MM.1S (cell line): Measurements from ENCODE around the gene VPS8.

Experiments used
- DNase-seq: peaks from one replicate; pipeline ENCODE4 v3.0.0-alpha.2; 2015
- H2AFZ ChIP-seq: fragments of 300-600 bp; sonication (generic); 2 replicates; pipeline ENCODE4 v1.6.0; 2016; ENCODE audit warnings: antibody characterized with exemption, low read length
- H3F3A ChIP-seq: fragments of 300-600 bp; sonication (generic); 2 replicates; pipeline ENCODE4 v1.6.1; 2016; ENCODE audit warnings: mild to moderate bottlenecking, antibody characterized with exemption, low read length, moderate library complexity, mixed read lengths; ENCODE audit not compliant: insufficient read depth
- H3K27ac ChIP-seq: fragments of 300-600 bp; sonication (generic); 2 replicates; pipeline ENCODE4 v1.5.1; 2016; ENCODE audit warnings: mild to moderate bottlenecking, low read length
- H3K27me3 ChIP-seq: fragments of 300-600 bp; sonication (generic); replicated peaks from 2 replicates; pipeline ENCODE4 v1.6.0; 2016; ENCODE audit warnings: low read length; ENCODE audit not compliant: insufficient read depth
- H3K36me3 ChIP-seq: fragments of 300-600 bp; sonication (generic); replicated peaks from 2 replicates; pipeline ENCODE4 v1.6.1; 2016; ENCODE audit warnings: mild to moderate bottlenecking, low read length, mixed read lengths; ENCODE audit not compliant: insufficient read depth
- H3K4me1 ChIP-seq: fragments of 300-600 bp; sonication (generic); 2 replicates; pipeline ENCODE4 v1.6.1; 2016; ENCODE audit warnings: low read length, mixed read lengths
- H3K4me2 ChIP-seq: fragments of 300-600 bp; sonication (generic); 2 replicates; pipeline ENCODE4 v1.6.0; 2016; ENCODE audit warnings: low read depth, low read length
- H3K4me3 ChIP-seq: fragments of 300-600 bp; sonication (generic); 2 replicates; pipeline ENCODE4 v1.5.1; 2016; ENCODE audit warnings: low read length, mixed read lengths
- H3K79me2 ChIP-seq: fragments of 300-600 bp; sonication (generic); 2 replicates; pipeline ENCODE4 v1.6.1; 2016; ENCODE audit warnings: mixed run types, low read length, mixed read lengths
- H3K9ac ChIP-seq: fragments of 300-600 bp; sonication (generic); 2 replicates; pipeline ENCODE4 v1.6.1; 2016; ENCODE audit warnings: low read length, mixed read lengths
- H3K9me2 ChIP-seq: fragments of 300-600 bp; sonication (generic); replicated peaks from 2 replicates; pipeline ENCODE4 v1.6.1; 2016; ENCODE audit warnings: mild to moderate bottlenecking, low read length, mixed read lengths; ENCODE audit not compliant: insufficient read depth
- H3K9me3 ChIP-seq: fragments of 300-600 bp; sonication (generic); replicated peaks from 2 replicates; pipeline ENCODE4 v1.6.1; 2016; ENCODE audit warnings: mild to moderate bottlenecking, low read length, mixed read lengths; ENCODE audit not compliant: insufficient read depth
- H4K20me1 ChIP-seq: fragments of 300-600 bp; sonication (generic); 2 replicates; pipeline ENCODE4 v1.6.1; 2016; ENCODE audit warnings: mild to moderate bottlenecking, low read length, moderate library complexity, mixed read lengths; ENCODE audit not compliant: insufficient read depth
- CTCF ChIP-seq: fragments of 300-600 bp; sonication (generic); IDR thresholded peaks from 2 replicates; pipeline ENCODE4 v1.5.1; 2016; ENCODE audit warnings: antibody characterized with exemption, low read length, mixed read lengths
- EZH2 ChIP-seq: fragments of 300-600 bp; sonication (generic); optimal IDR thresholded peaks from 2 replicates; pipeline ENCODE3; 2017; ENCODE audit warnings: low read depth, mild to moderate bottlenecking, antibody characterized with exemption, low read length, mixed read lengths
- EZH2phosphoT487 ChIP-seq: fragments of 300-600 bp; sonication (generic); IDR thresholded peaks from 2 replicates; pipeline ENCODE4 v1.6.1; 2018; ENCODE audit warnings: antibody characterized with exemption, low read length

The VPS8 gene

GRCh38 chr3:184907681-184908649 lies 96.0 kb downstream of the VPS8 start:
- Histone ChIP-seq H3K27me3 (no peaks in the 10 kb centered on the region), H3K9me2 (no peaks in the 10 kb centered on the region), H3K9me3 (no peaks in the 10 kb centered on the region), H3K27ac (no peak overlapping the region), H3K4me1 (no peaks in the 10 kb centered on the region), H3F3A (no peaks in the 10 kb centered on the region), H3K79me2 (no peaks in the 10 kb centered on the region), H3K9ac (no peak overlapping the region), H3K4me2 (no peak overlapping the region), H4K20me1 (no peaks in the 10 kb centered on the region), H3K4me3 (no peak overlapping the region), H2AFZ (no peak overlapping the region), H3K36me3 (no peaks in the 10 kb centered on the region)
- no peak for DNase-seq
- no peak for TF ChIP-seq EZH2phosphoT487
- no peak for TF ChIP-seq EZH2
- no peak for TF ChIP-seq CTCF

GRCh38 chr3:184908859-184909258 lies 96.9 kb downstream of the VPS8 start:
- no peak overlapping the region for H3K9ac ChIP-seq
- H3F3A ChIP-seq, result no peaks in the 10 kb centered on the region
- TF ChIP-seq CTCF (no peak), EZH2 (no peak), EZH2phosphoT487 (no peak)
- H3K9me2 ChIP-seq, result no peaks in the 10 kb centered on the region
- no peak overlapping the region for H3K4me2 ChIP-seq
- no peaks in the 10 kb centered on the region for H4K20me1 ChIP-seq
- H3K9me3 ChIP-seq, result no peaks in the 10 kb centered on the region
- no peaks in the 10 kb centered on the region for H3K27me3 ChIP-seq
- no peak overlapping the region for H3K4me3 ChIP-seq
- H3K36me3 ChIP-seq, result no peaks in the 10 kb centered on the region
- H2AFZ ChIP-seq, result no peak overlapping the region
- no peaks in the 10 kb centered on the region for H3K4me1 ChIP-seq
- H3K79me2 ChIP-seq, result no peaks in the 10 kb centered on the region
- H3K27ac ChIP-seq, result no peak overlapping the region
- DNase-seq, result no peak

GRCh38 chr3:184910664-184911063 lies 98.7 kb downstream of the VPS8 start:
- H3K9ac ChIP-seq, result no peak overlapping the region
- no peaks in the 10 kb centered on the region for H3K79me2 ChIP-seq
- DNase-seq, result no peak
- H4K20me1 ChIP-seq, result no peaks in the 10 kb centered on the region
- H3K9me3 ChIP-seq, result no peaks in the 10 kb centered on the region
- no peaks in the 10 kb centered on the region for H3K9me2 ChIP-seq
- TF ChIP-seq EZH2, result no peak
- no peak for TF ChIP-seq CTCF
- no peak for TF ChIP-seq EZH2phosphoT487
- H3K27me3 ChIP-seq, result no peaks in the 10 kb centered on the region
- no peak overlapping the region for H3K4me3 ChIP-seq
- H3K36me3 ChIP-seq, result no peaks in the 10 kb centered on the region
- H3K27ac ChIP-seq, result no peak overlapping the region
- no peak overlapping the region for H3K4me2 ChIP-seq
- no peak overlapping the region for H2AFZ ChIP-seq
- H3F3A ChIP-seq, result no peaks in the 10 kb centered on the region
- no peaks in the 10 kb centered on the region for H3K4me1 ChIP-seq
